Colonic mucosa (tissue), 4 donors: Measurements from ENCODE around the gene BBS7. TPM values are rescaled to one million over a fixed set of nuclear protein-coding genes. Genes with fewer than 3 reads are reported as not detected.

ENCODE experiments used
- DNase-seq: peaks from one replicate; pipeline ENCODE4 v3.0.0-alpha.2; 2020
- H3K27ac ChIP-seq: fragments of 200-600 bp; one replicate; pipeline ENCODE4 v1.8.0; 2021
- H3K27me3 ChIP-seq: fragments of 200-600 bp; one replicate; pipeline ENCODE4 v1.8.0; 2021
- H3K36me3 ChIP-seq: fragments of 200-600 bp; one replicate; pipeline ENCODE4 v1.8.0; 2021
- H3K4me1 ChIP-seq: fragments of 200-600 bp; one replicate; pipeline ENCODE4 v1.8.0; 2021; ENCODE audit warnings: mild to moderate bottlenecking
- H3K4me3 ChIP-seq: fragments of 200-600 bp; one replicate; pipeline ENCODE4 v1.8.0; 2021
- H3K9ac ChIP-seq, 2 donors: one replicate each; pipeline ENCODE4 v1.7.0; 2013; ENCODE audit warnings: control low read depth in 2 of 2, low read depth in 2 of 2, low read length in 2 of 2
- H3K9me3 ChIP-seq: fragments of 200-600 bp; one replicate; pipeline ENCODE4 v1.8.0; 2021
- CTCF ChIP-seq: fragments of 200-600 bp; IDR thresholded peaks from one replicate; pipeline ENCODE4 v1.8.0; 2022; ENCODE audit warnings: antibody characterized with exemption, mild to moderate bottlenecking
- intact Hi-C: fragments of 100-400 bp; cut with DNase I; formaldehyde crosslinking; loops from one replicate; pipeline ENCODE4 v1.14.1; 2022
- total RNA-seq, 2 donors: library from RNA; stranded (reverse); fragmentation: NEBNext Ultra II Directional in 1 of 2; extraction: Animal tissue kit (Norgen Biotek cat#: 25700) in 1 of 2; gene quantifications; one replicate each; pipeline ENCODE4 v1.2.1, GENCODE V29; 2021
- donor health status: healthy.
- donor health status: DM: no; HTN: no; CAD: no.
- donor health status: DM: no; HTN: no; CAD: no.

The BBS7 gene
- total RNA-seq, 2 donors from 2014 or later: 13.6 to 15.6 TPM

DNA sequence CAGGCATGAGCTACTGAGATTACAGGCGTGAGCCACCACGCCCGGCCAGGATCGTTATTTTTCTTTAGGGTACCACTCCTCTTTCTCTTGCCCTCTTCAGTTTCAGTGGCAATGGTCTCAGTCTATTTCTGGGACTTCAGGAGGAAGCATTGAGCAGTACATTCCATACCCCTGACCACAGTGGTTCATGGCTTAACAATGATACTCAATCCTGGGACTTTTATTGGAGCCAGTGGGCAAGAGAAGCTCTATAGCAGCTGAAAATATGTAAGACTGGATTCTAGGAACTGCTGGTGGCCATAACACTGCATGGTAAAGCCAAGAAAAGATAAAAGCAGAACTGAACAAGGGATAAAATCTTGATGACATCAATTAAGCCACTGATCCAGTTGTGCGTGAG lies 40.8 kb downstream of the BBS7 start:
- Histone ChIP-seq H3K4me1 (no peaks in the 10 kb centered on the region), H3K36me3 (peaks cover 4% of the 10 kb centered on the region), H3K4me3 (no peak overlapping the region), H3K27ac (no peak overlapping the region), H3K9me3 (no peaks in the 10 kb centered on the region), H3K27me3 (no peaks in the 10 kb centered on the region), H3K9ac (no peak overlapping the region)
- TF ChIP-seq CTCF: no peak
- no peak for DNase-seq
- intact Hi-C loops: no loop called here

GRCh38 chr4:121827853-121828252 lies 42.4 kb downstream of the BBS7 start:
- no peaks in the 10 kb centered on the region for H3K27me3 ChIP-seq
- intact Hi-C loops: no loop called here
- TF ChIP-seq CTCF: no peak
- no peaks in the 10 kb centered on the region for H3K4me1 ChIP-seq
- no peak overlapping the region for H3K4me3 ChIP-seq
- no peak for DNase-seq
- peaks cover 4% of the 10 kb centered on the region for H3K36me3 ChIP-seq
- no peak overlapping the region for H3K27ac ChIP-seq
- no peak overlapping the region for H3K9ac ChIP-seq
- no peaks in the 10 kb centered on the region for H3K9me3 ChIP-seq

DNA sequence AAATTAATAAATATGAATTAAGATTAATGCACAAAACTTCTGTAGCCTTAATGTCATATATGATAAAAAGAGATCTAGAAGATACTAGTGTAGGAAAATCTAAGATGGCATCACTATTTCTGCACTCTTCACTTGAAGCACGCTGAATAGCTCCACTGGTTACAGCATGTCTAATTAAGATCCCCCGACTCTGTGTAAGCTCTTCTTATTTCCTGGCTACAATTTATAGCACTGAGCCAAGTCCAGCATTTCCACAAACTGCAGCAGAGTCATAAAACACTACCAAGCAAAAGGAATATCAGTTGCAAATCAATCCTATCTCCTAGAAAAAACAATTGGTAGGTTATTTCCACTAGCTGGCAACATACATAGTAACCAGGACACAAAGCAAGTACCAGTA lies 45.3 kb downstream of the BBS7 start:
- intact Hi-C loops: no loop called here
- no peaks in the 10 kb centered on the region for H3K4me1 ChIP-seq
- no peak for TF ChIP-seq CTCF
- H3K9me3 ChIP-seq: no peaks in the 10 kb centered on the region
- no peak overlapping the region for H3K27ac ChIP-seq
- H3K4me3 ChIP-seq: no peak overlapping the region
- no peaks in the 10 kb centered on the region for H3K36me3 ChIP-seq
- H3K9ac ChIP-seq: no peak overlapping the region
- DNase-seq: no peak
- H3K27me3 ChIP-seq: no peaks in the 10 kb centered on the region

GRCh38 chr4:121824171-121824527 lies 46.1 kb downstream of the BBS7 start:
- Histone ChIP-seq H3K4me1 (no peaks in the 10 kb centered on the region), H3K9me3 (no peaks in the 10 kb centered on the region), H3K9ac (peak overlapping the region in 1 of 2 donors; percentile 72), H3K27ac (peak overlapping the region; percentile 45), H3K4me3 (peak overlapping the region; percentile 91), H3K27me3 (no peaks in the 10 kb centered on the region), H3K36me3 (no peaks in the 10 kb centered on the region)
- TF ChIP-seq CTCF: no peak
- no peak for DNase-seq
- intact Hi-C loops: no loop called here

GRCh38 chr4:121823505-121824170 lies 46.6 kb downstream of the BBS7 start, which contains the start of gene CCNA2:
TSS of gene CCNA2 (minus strand) at chr4:121823883. CDS start at chr4:121823628, 255 bp downstream.
- Histone ChIP-seq H3K9ac (peak within 1 kb of the TSS; percentile 69 to 77), H3K27ac (peak within 1 kb of the TSS; percentile 45), H3K27me3 (no peaks in the 10 kb centered on the region), H3K9me3 (no peaks in the 10 kb centered on the region), H3K36me3 (no peaks in the 10 kb centered on the region), H3K4me1 (no peaks in the 10 kb centered on the region), H3K4me3 (peak within 1 kb of the TSS; percentile 91)
- peak; percentile 98 for DNase-seq
- no peak for TF ChIP-seq CTCF
- intact Hi-C loops: no loop called here
